Prostate gland (tissue), 2 donors: ENCODE data around the gene NHSL2. TPM values are rescaled to one million over a fixed set of nuclear protein-coding genes. Genes with fewer than 3 reads are reported as not detected.

Source experiments
- DNase-seq: peaks from one replicate; pipeline ENCODE4 v3.0.0-alpha.2; 2019; ENCODE audit warnings: low spot score
- H3K27ac ChIP-seq, 2 donors: fragments of 200-600 bp; sonication (generic); 2 replicates each; pipeline ENCODE4 v1.5.1; 2017 to 2019
- H3K27me3 ChIP-seq: fragments of 200-600 bp; sonication (generic); replicated peaks from 2 replicates; pipeline ENCODE4 v1.5.1; 2019; ENCODE audit not compliant: insufficient read depth
- H3K36me3 ChIP-seq, 2 donors: fragments of 200-600 bp; sonication (generic); 1 replicate in 1 of 2; 2 replicates in 1 of 2; pipeline versions ENCODE4 v1.5.1 to v1.8.1; 2017 to 2019
- H3K4me1 ChIP-seq: fragments of 200-600 bp; sonication (generic); replicated peaks from 2 replicates; pipeline ENCODE4 v1.5.1; 2019
- H3K4me3 ChIP-seq, 2 donors: fragments of 200-600 bp; sonication (generic); 2 replicates each; pipeline ENCODE4 v1.5.1; 2017 to 2019
- H3K9me3 ChIP-seq: fragments of 200-600 bp; sonication (generic); 2 replicates; pipeline ENCODE4 v1.5.1; 2017
- CTCF ChIP-seq, 4 experiments: fragments of 200-600 bp in 2 of 4; fragments of 450-650 bp in 2 of 4; sonication (generic) in 2 of 4; IDR thresholded peaks; 1 replicate in 3 of 4; 2 replicates in 1 of 4; pipeline ENCODE4 v1.5.1; 2016 to 2019; ENCODE audit warnings: antibody characterized with exemption in 4 of 4, mild to moderate bottlenecking in 2 of 4, moderate library complexity in 2 of 4
- POLR2A ChIP-seq: fragments of 450-650 bp; IDR thresholded peaks from one replicate; pipeline ENCODE4 v1.6.1; 2016; ENCODE audit warnings: antibody characterized with exemption, mild to moderate bottlenecking
- POLR2AphosphoS5 ChIP-seq: sonication (generic); formaldehyde crosslinking; IDR thresholded peaks from one replicate; pipeline ENCODE4 v1.6.1; 2017; ENCODE audit warnings: antibody characterized with exemption
- WGBS: methylation state at CpG from one replicate; pipeline ENCODE4 v1.1.5; 2018; 5-methylcytosine and 5-hydroxymethylcytosine counted together
- intact Hi-C: fragments of 100-400 bp; cut with DNase I; formaldehyde crosslinking; loops from one replicate; pipeline ENCODE4 v1.14.2; 2022
- total RNA-seq, 2 donors: library from RNA; depleted of rRNA; stranded (reverse); fragments of >200 nt; gene quantifications; one replicate each; pipeline ENCODE4 v1.1.0, GENCODE V29; 2016

NHSL2 gene
- total RNA-seq, 2 donors from 2014 or later: 4.2 to 28.2 TPM

- no peaks in the 10 kb centered on the region for H3K4me1 ChIP-seq
- no peak overlapping the region for H3K27ac ChIP-seq
- intact Hi-C loops: no loop called here
- no peak overlapping the region for H3K4me3 ChIP-seq
- H3K36me3 ChIP-seq: no peaks in the 10 kb centered on the region
- TF ChIP-seq CTCF (IDR thresholded peaks at IDR 0.05): no peak
- no peak for TF ChIP-seq POLR2A
- no peak for TF ChIP-seq POLR2AphosphoS5
- no peaks in the 10 kb centered on the region for H3K27me3 ChIP-seq
- DNase-seq: no peak
- H3K9me3 ChIP-seq: no peaks in the 10 kb centered on the region
These were observed 42.7 kb downstream of the NHSL2 start for GRCh38 chrX:71953391-71953790.

GRCh38 chrX:71953946-71954345, 43.3 kb downstream of the NHSL2 start:
- H3K4me1 ChIP-seq: no peaks in the 10 kb centered on the region
- no peaks in the 10 kb centered on the region for H3K27me3 ChIP-seq
- WGBS: 55% methylated on average over 2 of the region's 2 CpGs

GRCh38 chrX:71954458-71954857, 43.8 kb downstream of the NHSL2 start:
- Histone ChIP-seq H3K27me3 (no peaks in the 10 kb centered on the region), H3K36me3 (no peaks in the 10 kb centered on the region), H3K4me1 (no peaks in the 10 kb centered on the region), H3K4me3 (no peak overlapping the region), H3K9me3 (no peaks in the 10 kb centered on the region), H3K27ac (no peak overlapping the region)
- TF ChIP-seq POLR2A: no peak
- TF ChIP-seq POLR2AphosphoS5: no peak
- TF ChIP-seq CTCF (IDR thresholded peaks at IDR 0.05): no peak
- no peak for DNase-seq
- intact Hi-C loops: no loop called here
- WGBS: 85% methylated on average over 2 of the region's 2 CpGs

More at GRCh38 chrX:71953946-71954345, 43.3 kb downstream of the NHSL2 start:
- Histone ChIP-seq H3K27ac (no peak overlapping the region), H3K4me3 (no peak overlapping the region), H3K9me3 (no peaks in the 10 kb centered on the region), H3K36me3 (no peaks in the 10 kb centered on the region)
- TF ChIP-seq POLR2AphosphoS5 (no peak), CTCF (IDR thresholded peaks at IDR 0.05) (no peak), POLR2A (no peak)
- intact Hi-C loops: no loop called here
- no peak for DNase-seq

- H3K27me3 ChIP-seq: no peaks in the 10 kb centered on the region
- 89% methylated on average over 7 of the region's 7 CpGs for WGBS
- intact Hi-C loops: no loop called here
These were observed 45.0 kb downstream of the NHSL2 start for GRCh38 chrX:71955530-71956120.

More at GRCh38 chrX:71955530-71956120, 45.0 kb downstream of the NHSL2 start:
- TF ChIP-seq CTCF (IDR thresholded peaks at IDR 0.05) (no peak), POLR2AphosphoS5 (no peak), POLR2A (no peak)
- H3K36me3 ChIP-seq: no peaks in the 10 kb centered on the region
- H3K4me3 ChIP-seq: no peak overlapping the region
- H3K27ac ChIP-seq: no peak overlapping the region
- no peak for DNase-seq
- no peaks in the 10 kb centered on the region for H3K4me1 ChIP-seq
- H3K9me3 ChIP-seq: no peaks in the 10 kb centered on the region
